ENCODE results near the gene CMTM2.

- TF ChIP-seq CTCF (IDR thresholded peaks at IDR 0.05; ENCODE audit: low read depth, low read length) (no peak), POLR2A (IDR thresholded peaks at IDR 0.05; ENCODE audit: extremely low read depth, insufficient read length) (no peak), MYC (IDR thresholded peaks at IDR 0.05; ENCODE audit: low read depth, low read length) (no peak)
- TF ChIP-seq, protein P1, sequence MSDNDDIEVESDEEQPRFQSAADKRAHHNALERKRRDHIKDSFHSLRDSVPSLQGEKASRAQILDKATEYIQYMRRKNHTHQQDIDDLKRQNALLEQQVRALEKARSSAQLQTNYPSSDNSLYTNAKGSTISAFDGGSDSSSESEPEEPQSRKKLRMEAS (IDR thresholded peaks at IDR 0.05; ENCODE audit: low read depth, low read length) = no peak
Observed at GRCh38 chr16:66560107-66560506, 19.2 kb upstream of the CMTM2 start.

Data from NB4 (cell line).